Measurements from ENCODE around the gene PUM2.
"Not testable (repeated sequence)": the region's sequence is repeated elsewhere in the genome, so short reads cannot be mapped to it uniquely, and the experiment has no call there.

The PUM2 gene

GRCh38 chr2:20378891-20379519 lies 28.4 kb upstream of the PUM2 start:
- no peak overlapping the region for H3K27ac Mint-ChIP-seq
- no peaks in the 10 kb centered on the region for H3K4me1 Mint-ChIP-seq (ENCODE audit: low read depth)
- no peaks in the 10 kb centered on the region for H3K36me3 Mint-ChIP-seq (ENCODE audit: low read depth)
- no peak overlapping the region for H3K4me3 Mint-ChIP-seq
- H3K9me3 Mint-ChIP-seq, result no peaks in the 10 kb centered on the region
- no peaks in the 10 kb centered on the region for H3K27me3 Mint-ChIP-seq

GRCh38 chr2:20378341-20378740 lies 27.7 kb upstream of the PUM2 start:
- Mint-ChIP-seq H3K4me1 (ENCODE audit: low read depth) (no peaks in the 10 kb centered on the region), H3K27ac (no peak overlapping the region), H3K36me3 (ENCODE audit: low read depth) (no peaks in the 10 kb centered on the region), H3K4me3 (no peak overlapping the region), H3K27me3 (no peaks in the 10 kb centered on the region), H3K9me3 (no peaks in the 10 kb centered on the region)

GRCh38 chr2:20377741-20378140 lies 27.1 kb upstream of the PUM2 start:
- Mint-ChIP-seq H3K4me1 (ENCODE audit: low read depth) (no peaks in the 10 kb centered on the region), H3K36me3 (ENCODE audit: low read depth) (no peaks in the 10 kb centered on the region), H3K27me3 (no peaks in the 10 kb centered on the region), H3K27ac (no peak overlapping the region), H3K9me3 (no peaks in the 10 kb centered on the region), H3K4me3 (no peak overlapping the region)

DNA sequence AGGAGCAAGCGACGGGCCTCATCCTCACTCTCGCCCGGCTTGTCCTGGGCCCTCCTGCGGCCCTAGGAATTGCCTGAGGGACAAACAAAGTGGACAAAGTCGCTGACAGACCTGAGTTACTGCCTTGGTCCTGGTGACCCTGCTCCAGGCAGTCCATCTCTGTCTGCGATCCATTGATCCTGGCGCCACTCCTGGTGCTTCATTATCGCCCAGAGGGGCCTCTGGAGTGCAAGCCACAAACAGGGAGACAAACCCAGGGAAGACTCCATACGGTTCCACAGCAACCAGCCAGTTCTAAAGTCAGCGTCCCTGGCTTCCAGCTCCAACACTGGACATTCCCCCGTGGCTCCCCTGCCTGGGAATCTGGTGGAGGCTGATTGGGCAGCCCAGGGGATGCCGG lies 24.3 kb upstream of the PUM2 start:
- H3K27me3 Mint-ChIP-seq, result peaks cover 16% of the 10 kb centered on the region

DNA sequence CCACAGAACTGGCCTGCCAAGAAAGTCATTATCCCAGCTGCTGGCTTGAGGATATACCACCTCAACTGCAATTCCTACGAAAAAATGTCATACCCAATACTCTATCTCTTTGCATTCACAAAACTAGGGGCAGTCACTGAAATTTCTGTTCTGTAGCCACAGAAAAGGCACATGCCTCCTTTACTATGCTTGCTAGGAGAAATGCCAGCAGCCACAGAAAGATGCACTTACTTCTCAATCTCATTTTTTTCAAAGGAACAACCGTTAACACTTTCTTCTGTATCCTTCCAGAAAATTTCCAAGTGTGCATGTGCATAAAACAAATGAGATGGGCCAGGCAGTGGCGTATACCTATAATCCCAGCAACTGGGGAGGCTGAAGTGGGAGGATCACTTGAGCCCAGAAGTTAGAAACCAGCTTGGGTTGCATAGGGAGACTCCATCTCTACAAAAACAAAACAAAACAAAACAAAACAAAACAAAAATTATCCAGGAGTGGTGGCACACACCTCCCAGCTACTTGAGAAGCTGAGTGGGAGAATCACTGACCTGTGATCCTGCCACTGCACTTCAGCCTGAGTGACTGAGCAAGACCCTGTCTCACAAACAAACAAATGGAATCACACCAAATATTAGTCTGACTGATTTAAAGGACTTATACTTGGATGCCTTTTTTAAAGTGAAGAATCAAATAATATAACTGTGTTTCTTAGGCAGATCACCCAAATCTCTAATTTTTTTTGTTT lies 22.4 kb upstream of the PUM2 start:
- H3K4me1 Mint-ChIP-seq (ENCODE audit: low read depth), result no peaks in the 10 kb centered on the region
- no peak overlapping the region for H3K27ac Mint-ChIP-seq
- H3K36me3 Mint-ChIP-seq (ENCODE audit: low read depth), result no peaks in the 10 kb centered on the region
- no peak overlapping the region for H3K4me3 Mint-ChIP-seq
- H3K27me3 Mint-ChIP-seq, result peaks cover 23% of the 10 kb centered on the region
- H3K9me3 Mint-ChIP-seq, result peaks cover 6% of the 10 kb centered on the region

More for the DNA sequence above, 24.3 kb upstream of the PUM2 start:
- not testable (repeated sequence) for H3K36me3 Mint-ChIP-seq (ENCODE audit: low read depth); H3K4me3 Mint-ChIP-seq; H3K9me3 Mint-ChIP-seq; H3K27ac Mint-ChIP-seq; H3K4me1 Mint-ChIP-seq (ENCODE audit: low read depth)

GRCh38 chr2:20371323-20372025 lies 20.8 kb upstream of the PUM2 start:
- peaks cover 4% of the 10 kb centered on the region for H3K4me1 Mint-ChIP-seq (ENCODE audit: low read depth)
- no peak overlapping the region for H3K27ac Mint-ChIP-seq
- peaks cover 11% of the 10 kb centered on the region for H3K9me3 Mint-ChIP-seq
- H3K27me3 Mint-ChIP-seq, result peaks cover 27% of the 10 kb centered on the region
- H3K36me3 Mint-ChIP-seq (ENCODE audit: low read depth), result no peaks in the 10 kb centered on the region
- H3K4me3 Mint-ChIP-seq, result no peak overlapping the region

DNA sequence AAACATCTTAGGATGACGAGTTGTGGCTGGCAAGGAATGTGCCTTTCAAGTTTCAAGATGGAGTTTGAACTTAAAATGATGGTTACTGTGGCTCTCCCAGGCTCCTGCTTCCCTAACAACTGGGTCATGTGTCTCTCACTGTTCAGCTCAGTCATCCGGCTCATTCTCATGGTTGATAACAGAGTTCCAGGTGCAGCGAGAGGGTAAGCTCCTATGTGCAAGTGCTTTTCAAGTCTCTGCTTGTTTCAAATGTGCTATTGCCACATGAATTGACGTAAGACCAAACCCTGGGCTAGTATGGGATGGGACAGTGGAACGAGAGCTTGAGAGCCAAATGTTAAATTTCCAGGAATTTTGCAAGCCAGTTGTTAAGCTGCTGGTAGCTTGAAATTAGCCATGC lies 19.5 kb upstream of the PUM2 start:
- no peaks in the 10 kb centered on the region for H3K36me3 Mint-ChIP-seq (ENCODE audit: low read depth)
- peaks cover 27% of the 10 kb centered on the region for H3K27me3 Mint-ChIP-seq
- H3K9me3 Mint-ChIP-seq, result peaks cover 11% of the 10 kb centered on the region
- no peak overlapping the region for H3K4me3 Mint-ChIP-seq
- H3K4me1 Mint-ChIP-seq (ENCODE audit: low read depth), result peaks cover 14% of the 10 kb centered on the region
- H3K27ac Mint-ChIP-seq, result no peak overlapping the region

- Mint-ChIP-seq H3K27ac (no peak overlapping the region), H3K27me3 (peaks cover 27% of the 10 kb centered on the region), H3K9me3 (peaks cover 11% of the 10 kb centered on the region), H3K4me3 (no peak overlapping the region), H3K4me1 (ENCODE audit: low read depth) (peaks cover 19% of the 10 kb centered on the region), H3K36me3 (ENCODE audit: low read depth) (no peaks in the 10 kb centered on the region)
Observed at GRCh38 chr2:20369366-20369765, 18.7 kb upstream of the PUM2 start.

DNA sequence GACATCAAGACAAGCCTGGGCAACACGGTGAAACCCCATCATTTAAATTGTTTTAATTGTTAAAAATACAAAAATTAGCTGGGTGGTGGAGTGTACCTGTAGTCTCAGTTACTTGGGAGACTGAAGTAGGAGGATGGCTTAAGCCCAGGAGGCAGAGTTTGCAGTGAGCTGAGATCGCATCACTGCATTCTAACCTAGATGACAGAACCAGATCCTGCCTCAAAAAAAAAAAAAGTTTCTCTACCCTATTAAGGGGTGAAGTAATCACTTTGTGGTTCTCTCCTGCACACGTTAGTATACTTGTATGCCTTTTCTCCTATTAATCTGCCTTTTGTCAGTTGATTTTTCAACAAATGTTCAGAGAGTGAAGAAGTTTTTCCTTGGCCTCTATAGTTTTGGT lies 18.1 kb upstream of the PUM2 start:
- Mint-ChIP-seq H3K27ac (no peak overlapping the region), H3K4me3 (no peak overlapping the region), H3K27me3 (peaks cover 27% of the 10 kb centered on the region), H3K4me1 (ENCODE audit: low read depth) (peaks cover 19% of the 10 kb centered on the region), H3K36me3 (ENCODE audit: low read depth) (no peaks in the 10 kb centered on the region), H3K9me3 (peaks cover 11% of the 10 kb centered on the region)

DNA sequence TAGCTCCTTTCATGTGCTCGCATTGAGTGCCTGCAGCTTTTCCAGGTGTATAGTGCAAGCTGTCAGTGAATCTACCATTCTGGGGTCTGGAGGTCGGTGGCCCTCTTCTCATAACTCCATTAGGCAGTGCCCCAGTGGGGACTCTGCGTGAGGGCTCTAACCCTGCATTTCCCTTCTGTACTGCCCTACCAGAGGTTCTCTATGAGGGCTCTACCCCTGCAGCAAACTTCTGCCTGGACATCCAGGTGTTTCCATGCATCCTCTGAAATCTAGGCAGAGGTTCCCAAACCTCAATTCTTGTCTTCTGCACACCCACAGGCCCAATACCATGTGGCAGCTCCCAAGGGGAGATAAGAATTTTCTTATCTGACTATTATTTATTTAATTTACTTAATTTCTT lies 17.3 kb upstream of the PUM2 start:
- H3K9me3 Mint-ChIP-seq, result peaks cover 11% of the 10 kb centered on the region
- H3K4me3 Mint-ChIP-seq; H3K27ac Mint-ChIP-seq; H3K36me3 Mint-ChIP-seq (ENCODE audit: low read depth): not testable (repeated sequence)
- peaks cover 19% of the 10 kb centered on the region for H3K4me1 Mint-ChIP-seq (ENCODE audit: low read depth)
- H3K27me3 Mint-ChIP-seq, result peaks cover 27% of the 10 kb centered on the region

- Mint-ChIP-seq H3K9me3 (peaks cover 7% of the 10 kb centered on the region), H3K27me3 (peaks cover 22% of the 10 kb centered on the region), H3K36me3 (ENCODE audit: low read depth) (no peaks in the 10 kb centered on the region), H3K4me3 (no peak overlapping the region), H3K27ac (peak overlapping the region; percentile 22), H3K4me1 (ENCODE audit: low read depth) (peaks cover 19% of the 10 kb centered on the region)
Observed at GRCh38 chr2:20366672-20367116, 16.1 kb upstream of the PUM2 start.

GRCh38 chr2:20365249-20365817 lies 14.7 kb upstream of the PUM2 start:
- Mint-ChIP-seq H3K27me3 (peaks cover 14% of the 10 kb centered on the region), H3K4me3 (peak overlapping the region; percentile 9), H3K9me3 (peaks cover 5% of the 10 kb centered on the region), H3K4me1 (ENCODE audit: low read depth) (peaks cover 19% of the 10 kb centered on the region), H3K36me3 (ENCODE audit: low read depth) (no peaks in the 10 kb centered on the region), H3K27ac (peak overlapping the region; percentile 37)

DNA sequence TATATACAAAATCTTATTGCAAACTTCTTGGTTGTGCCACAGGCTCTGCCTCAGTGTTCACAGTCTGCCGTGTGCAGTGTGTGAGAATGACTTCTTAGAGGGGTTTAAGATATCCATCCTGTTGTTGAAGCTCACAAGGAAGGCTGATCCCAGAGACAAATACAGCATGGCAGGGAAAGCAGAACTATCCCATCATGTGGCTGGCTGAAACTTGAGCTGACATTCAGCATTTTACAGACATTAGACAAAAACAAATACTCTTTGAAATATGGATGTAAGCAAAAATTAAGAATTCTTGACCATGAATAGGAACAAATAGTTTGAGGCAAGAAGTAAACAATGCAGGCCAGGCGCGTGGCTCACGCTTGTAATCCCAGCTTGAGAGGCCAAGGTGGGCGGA lies 12.9 kb upstream of the PUM2 start:
- H3K27me3 Mint-ChIP-seq, result peaks cover 4% of the 10 kb centered on the region
- H3K9me3 Mint-ChIP-seq, result peaks cover 5% of the 10 kb centered on the region
- peaks cover 19% of the 10 kb centered on the region for H3K4me1 Mint-ChIP-seq (ENCODE audit: low read depth)
- no peak overlapping the region for H3K27ac Mint-ChIP-seq
- H3K4me3 Mint-ChIP-seq, result no peak overlapping the region
- no peaks in the 10 kb centered on the region for H3K36me3 Mint-ChIP-seq (ENCODE audit: low read depth)

DNA sequence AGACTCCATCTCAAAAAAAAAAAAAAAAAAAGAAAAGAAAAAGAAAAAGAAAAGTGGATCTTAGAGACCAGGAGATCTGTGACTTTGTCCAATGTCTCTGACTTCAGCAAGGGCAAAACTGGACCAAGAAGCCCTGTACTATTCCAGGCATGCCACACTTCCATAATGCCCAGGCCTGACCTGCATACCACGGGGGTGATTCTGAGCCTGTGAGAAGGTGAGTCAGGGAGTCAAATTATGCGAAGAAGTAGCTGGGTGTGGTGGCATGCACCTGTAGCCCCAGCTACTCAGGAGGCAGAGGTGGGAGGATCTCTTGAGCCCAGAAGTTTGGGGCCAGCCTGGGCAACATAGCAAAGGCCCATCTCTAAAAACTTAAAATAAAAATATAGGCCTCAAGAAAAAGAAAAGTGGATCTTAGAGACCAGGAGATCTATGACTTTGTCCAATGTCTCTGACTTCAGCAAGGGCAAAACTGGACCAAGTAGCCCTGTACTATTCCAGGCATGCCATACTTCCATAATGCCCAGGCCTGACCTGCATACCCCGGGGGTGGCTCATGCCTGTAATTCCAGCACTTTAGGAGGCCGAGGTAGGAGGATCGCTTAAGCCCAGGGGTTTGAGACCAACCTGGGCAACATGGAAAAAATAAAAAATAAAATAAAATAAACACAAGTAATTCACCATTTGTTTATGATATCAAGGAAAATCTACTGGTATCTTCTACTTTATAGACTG lies 12.2 kb upstream of the PUM2 start:
- H3K4me1 Mint-ChIP-seq (ENCODE audit: low read depth), result peaks cover 19% of the 10 kb centered on the region
- H3K36me3 Mint-ChIP-seq (ENCODE audit: low read depth), result no peaks in the 10 kb centered on the region
- H3K9me3 Mint-ChIP-seq, result peaks cover 5% of the 10 kb centered on the region
- peaks cover 4% of the 10 kb centered on the region for H3K27me3 Mint-ChIP-seq
- H3K27ac Mint-ChIP-seq, result no peak overlapping the region
- no peak overlapping the region for H3K4me3 Mint-ChIP-seq
